Smooth muscle cell (in vitro differentiated cells): ENCODE measurements around the gene CLPTM1L. TPM values are rescaled to one million over a fixed set of nuclear protein-coding genes. Genes with fewer than 3 reads are reported as not detected.

Experiments
- DNase-seq: peaks from one replicate; lab custom pipeline; 2025; ENCODE audit not compliant: unreplicated experiment; lab: John Stamatoyannopoulos, UW
- H2AFZ ChIP-seq: fragments of 200-600 bp; sonication (generic); 2 replicates; pipeline ENCODE4 v1.6.0; 2016; ENCODE audit warnings: antibody characterized with exemption, low read depth, mild to moderate bottlenecking
- H3F3A ChIP-seq: fragments of 200-600 bp; sonication (generic); 2 replicates; pipeline ENCODE4 v1.6.0; 2017; ENCODE audit warnings: antibody characterized with exemption, low read depth
- H3K27ac ChIP-seq: fragments of 200-600 bp; sonication (generic); 2 replicates; pipeline ENCODE4 v1.5.1; 2016; ENCODE audit warnings: low read depth, mild to moderate bottlenecking
- H3K27me3 ChIP-seq: fragments of 200-600 bp; sonication (generic); 2 replicates; pipeline ENCODE4 v1.6.1; 2016; ENCODE audit warnings: low read depth, mild to moderate bottlenecking
- H3K36me3 ChIP-seq: fragments of 200-600 bp; sonication (generic); 2 replicates; pipeline ENCODE4 v1.5.1; 2016; ENCODE audit warnings: low read depth
- H3K4me1 ChIP-seq: fragments of 200-600 bp; sonication (generic); 2 replicates; pipeline ENCODE4 v1.5.1; 2016; ENCODE audit warnings: low read depth
- H3K4me2 ChIP-seq: fragments of 200-600 bp; sonication (generic); 2 replicates; pipeline ENCODE4 v1.6.0; 2016; ENCODE audit warnings: mild to moderate bottlenecking
- H3K4me3 ChIP-seq: fragments of 200-600 bp; sonication (generic); 2 replicates; pipeline ENCODE4 v1.5.1; 2016; ENCODE audit warnings: mild to moderate bottlenecking
- H3K79me2 ChIP-seq: fragments of 200-600 bp; sonication (generic); 2 replicates; pipeline ENCODE4 v1.6.0; 2016; ENCODE audit warnings: low read depth, mild to moderate bottlenecking
- H3K9ac ChIP-seq: fragments of 200-600 bp; sonication (generic); 2 replicates; pipeline ENCODE4 v1.6.0; 2016; ENCODE audit warnings: low read depth
- H3K9me3 ChIP-seq: fragments of 200-600 bp; sonication (generic); replicated peaks from 2 replicates; pipeline ENCODE4 v1.5.1; 2016; ENCODE audit warnings: low read depth
- H4K20me1 ChIP-seq: fragments of 200-600 bp; sonication (generic); 2 replicates; pipeline ENCODE4 v1.6.0; 2016; ENCODE audit warnings: low read depth
- CTCF ChIP-seq: fragments of 200-600 bp; sonication (generic); IDR thresholded peaks from 2 replicates; pipeline ENCODE4 v1.5.1; 2017; ENCODE audit warnings: borderline replicate concordance, mild to moderate bottlenecking, antibody characterized with exemption; ENCODE audit not compliant: insufficient read depth, poor library complexity, severe bottlenecking
- WGBS: methylation state at CpG from one replicate; pipeline ENCODE4 v1.1.7; 2016; ENCODE audit warnings: low lambda C conversion rate; 5-methylcytosine and 5-hydroxymethylcytosine counted together
- polyA plus RNA-seq: library from polyadenylated mRNA; unstranded; fragments of >200 nt; fragmentation: Nextera tagmentation; extraction: Ambion mirVana; gene quantifications from 2 replicates; pipeline ENCODE4 v1.2.1, GENCODE V29; 2016
- total RNA-seq: library from RNA; depleted of rRNA; stranded (reverse); fragments of >200 nt; gene quantifications from 2 replicates; pipeline ENCODE4 v1.2.3, GENCODE V29; 2014

The CLPTM1L gene
- total and polyA plus RNA-seq, 2 experiments from 2014 or later = 125 to 127 TPM

GRCh38 chr5:1359031-1359645 lies 14.2 kb upstream of the CLPTM1L start:
- TF ChIP-seq CTCF = no peak
- Histone ChIP-seq H3K9me3 (no peaks in the 10 kb centered on the region), H3K4me2 (no peak overlapping the region), H4K20me1 (no peaks in the 10 kb centered on the region), H3K4me3 (no peak overlapping the region), H3K79me2 (no peaks in the 10 kb centered on the region), H3K36me3 (no peaks in the 10 kb centered on the region), H3K27me3 (peaks cover 25% of the 10 kb centered on the region), H3K27ac (no peak overlapping the region), H3K9ac (no peak overlapping the region), H3K4me1 (no peaks in the 10 kb centered on the region), H3F3A (no peaks in the 10 kb centered on the region), H2AFZ (no peak overlapping the region)
- 91% methylated on average over 31 of the region's 31 CpGs for WGBS
- no peak for DNase-seq

- H3K4me2 ChIP-seq = no peak overlapping the region
- TF ChIP-seq CTCF = no peak
- 85% methylated on average over 10 of the region's 10 CpGs for WGBS
- H4K20me1 ChIP-seq = no peaks in the 10 kb centered on the region
- no peak overlapping the region for H2AFZ ChIP-seq
- H3K4me1 ChIP-seq = no peaks in the 10 kb centered on the region
- H3K9me3 ChIP-seq = no peaks in the 10 kb centered on the region
- H3K9ac ChIP-seq = no peak overlapping the region
- no peaks in the 10 kb centered on the region for H3F3A ChIP-seq
- H3K36me3 ChIP-seq = no peaks in the 10 kb centered on the region
- no peak overlapping the region for H3K4me3 ChIP-seq
- DNase-seq = no peak
- H3K27me3 ChIP-seq = peaks cover 24% of the 10 kb centered on the region
- no peak overlapping the region for H3K27ac ChIP-seq
- H3K79me2 ChIP-seq = no peaks in the 10 kb centered on the region
These were observed 13.8 kb upstream of the CLPTM1L start for GRCh38 chr5:1358726-1359025.

- no peak overlapping the region for H3K27ac ChIP-seq
- WGBS = 94% methylated on average over 25 of the region's 25 CpGs
- H3K4me1 ChIP-seq = no peaks in the 10 kb centered on the region
- no peaks in the 10 kb centered on the region for H3K36me3 ChIP-seq
- DNase-seq = no peak
- no peaks in the 10 kb centered on the region for H4K20me1 ChIP-seq
- no peaks in the 10 kb centered on the region for H3K9me3 ChIP-seq
- no peak overlapping the region for H3K4me3 ChIP-seq
- H2AFZ ChIP-seq = no peak overlapping the region
- no peaks in the 10 kb centered on the region for H3K79me2 ChIP-seq
- peaks cover 18% of the 10 kb centered on the region for H3K27me3 ChIP-seq
- no peaks in the 10 kb centered on the region for H3F3A ChIP-seq
- H3K4me2 ChIP-seq = no peak overlapping the region
- no peak overlapping the region for H3K9ac ChIP-seq
- no peak for TF ChIP-seq CTCF
These were observed 13.2 kb upstream of the CLPTM1L start for GRCh38 chr5:1357946-1358725.
